NCI-H446 treated with DMSO at 0.1 percent for 48 hours (cell line): Measurements from ENCODE around the gene SART1.

ENCODE experiments used
- DNase-seq: peaks from one replicate; lab custom pipeline; 2025; lab: John Stamatoyannopoulos, UW

SART1 gene, protein sequence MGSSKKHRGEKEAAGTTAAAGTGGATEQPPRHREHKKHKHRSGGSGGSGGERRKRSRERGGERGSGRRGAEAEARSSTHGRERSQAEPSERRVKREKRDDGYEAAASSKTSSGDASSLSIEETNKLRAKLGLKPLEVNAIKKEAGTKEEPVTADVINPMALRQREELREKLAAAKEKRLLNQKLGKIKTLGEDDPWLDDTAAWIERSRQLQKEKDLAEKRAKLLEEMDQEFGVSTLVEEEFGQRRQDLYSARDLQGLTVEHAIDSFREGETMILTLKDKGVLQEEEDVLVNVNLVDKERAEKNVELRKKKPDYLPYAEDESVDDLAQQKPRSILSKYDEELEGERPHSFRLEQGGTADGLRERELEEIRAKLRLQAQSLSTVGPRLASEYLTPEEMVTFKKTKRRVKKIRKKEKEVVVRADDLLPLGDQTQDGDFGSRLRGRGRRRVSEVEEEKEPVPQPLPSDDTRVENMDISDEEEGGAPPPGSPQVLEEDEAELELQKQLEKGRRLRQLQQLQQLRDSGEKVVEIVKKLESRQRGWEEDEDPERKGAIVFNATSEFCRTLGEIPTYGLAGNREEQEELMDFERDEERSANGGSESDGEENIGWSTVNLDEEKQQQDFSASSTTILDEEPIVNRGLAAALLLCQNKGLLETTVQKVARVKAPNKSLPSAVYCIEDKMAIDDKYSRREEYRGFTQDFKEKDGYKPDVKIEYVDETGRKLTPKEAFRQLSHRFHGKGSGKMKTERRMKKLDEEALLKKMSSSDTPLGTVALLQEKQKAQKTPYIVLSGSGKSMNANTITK

DNA sequence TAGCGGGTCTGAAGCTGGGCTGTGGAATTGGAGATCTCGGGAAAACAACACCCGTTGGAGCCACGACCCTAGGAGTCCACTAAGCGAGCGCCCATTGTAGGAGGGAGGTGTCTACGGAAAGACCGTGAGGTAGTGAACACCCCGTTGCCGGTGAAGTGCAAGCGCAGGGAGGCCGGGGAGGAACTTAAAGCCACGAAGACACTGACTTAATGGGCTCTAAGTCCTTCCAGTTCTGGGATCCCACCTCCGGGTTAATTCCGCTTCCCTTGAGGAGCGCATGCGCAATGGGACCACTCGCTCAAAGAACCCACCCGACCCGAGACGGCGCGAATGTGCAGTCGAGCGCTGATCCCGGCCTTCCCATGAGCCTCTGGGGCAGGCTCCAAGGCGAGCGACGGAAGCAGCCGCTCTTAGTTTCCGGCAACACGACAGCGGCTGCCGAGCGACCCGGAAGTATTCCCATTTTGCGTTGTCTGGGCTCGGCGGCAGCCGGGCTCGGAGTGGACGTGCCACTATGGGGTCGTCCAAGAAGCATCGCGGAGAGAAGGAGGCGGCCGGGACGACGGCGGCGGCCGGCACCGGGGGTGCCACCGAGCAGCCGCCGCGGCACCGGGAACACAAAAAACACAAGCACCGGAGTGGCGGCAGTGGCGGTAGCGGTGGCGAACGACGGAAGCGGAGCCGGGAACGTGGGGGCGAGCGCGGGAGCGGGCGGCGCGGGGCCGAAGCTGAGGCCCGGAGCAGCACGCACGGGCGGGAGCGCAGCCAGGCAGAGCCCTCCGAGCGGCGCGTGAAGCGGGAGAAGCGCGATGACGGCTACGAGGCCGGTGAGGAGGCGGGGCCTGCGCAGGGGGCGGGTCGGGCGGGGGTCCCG is at the start of gene SART1:
Gene SART1, plus strand, starts transcription at position 468 of the 874 bp plus-strand sequence. Its CDS starts 47 bp downstream, at position 515.
- peak; percentile 98 for DNase-seq

DNA sequence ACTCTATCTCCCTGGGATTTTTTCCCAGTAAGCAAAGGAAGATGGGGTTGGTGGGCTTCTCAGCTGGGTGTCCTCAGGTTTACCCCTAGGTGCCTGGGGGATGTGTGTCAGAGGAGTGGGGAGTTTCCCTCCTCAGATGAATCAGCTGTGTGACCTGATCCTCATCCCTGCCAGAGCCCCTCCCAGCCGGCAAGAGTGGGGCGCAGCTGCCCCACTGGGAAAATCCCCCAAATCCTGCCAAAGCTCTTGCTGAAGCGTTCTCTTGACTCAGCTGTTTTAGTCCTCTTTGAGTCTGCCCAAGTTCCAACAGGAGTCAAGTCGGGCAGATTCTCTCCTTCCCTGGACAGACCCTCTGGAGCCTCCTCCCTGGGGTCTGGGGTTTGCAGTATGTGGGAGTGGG is 48.7 kb upstream of the SART1 start:
- DNase-seq, result no peak

DNA sequence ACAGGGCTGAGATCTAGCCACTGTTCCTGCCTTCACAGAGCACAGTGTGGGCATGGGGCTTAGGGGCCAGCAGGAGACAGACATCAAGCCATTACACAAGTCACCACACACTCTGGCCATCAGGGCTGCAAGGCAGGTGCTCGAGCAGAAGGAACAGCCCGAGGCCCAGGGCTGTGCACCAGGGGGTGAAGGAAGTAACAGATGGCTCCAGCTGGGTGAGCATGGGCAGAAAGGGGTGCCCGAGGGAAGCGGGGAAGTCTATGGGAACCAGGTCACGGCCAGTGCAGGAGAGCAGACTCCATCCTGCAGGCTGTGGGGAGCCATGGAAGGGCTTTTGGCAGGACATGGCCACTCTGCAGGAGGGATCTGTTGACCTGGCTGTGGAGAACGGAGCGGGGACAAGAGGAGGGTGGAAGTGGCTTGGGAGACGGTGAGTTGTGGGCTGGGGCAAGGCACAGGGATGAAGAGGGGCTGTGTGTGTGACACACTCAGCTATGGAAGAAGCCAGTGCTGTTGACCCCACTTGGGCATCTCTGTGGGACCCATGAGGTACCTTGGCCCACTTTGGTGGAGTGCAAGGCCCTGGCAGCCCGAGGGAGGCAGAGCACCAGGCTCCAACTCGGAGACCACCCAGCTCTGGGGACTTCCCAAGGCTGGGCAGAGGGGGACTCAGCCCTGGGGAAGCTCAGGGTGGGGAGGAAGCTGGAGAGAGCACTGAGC is 46.3 kb upstream of the SART1 start:
- no peak for DNase-seq

DNA sequence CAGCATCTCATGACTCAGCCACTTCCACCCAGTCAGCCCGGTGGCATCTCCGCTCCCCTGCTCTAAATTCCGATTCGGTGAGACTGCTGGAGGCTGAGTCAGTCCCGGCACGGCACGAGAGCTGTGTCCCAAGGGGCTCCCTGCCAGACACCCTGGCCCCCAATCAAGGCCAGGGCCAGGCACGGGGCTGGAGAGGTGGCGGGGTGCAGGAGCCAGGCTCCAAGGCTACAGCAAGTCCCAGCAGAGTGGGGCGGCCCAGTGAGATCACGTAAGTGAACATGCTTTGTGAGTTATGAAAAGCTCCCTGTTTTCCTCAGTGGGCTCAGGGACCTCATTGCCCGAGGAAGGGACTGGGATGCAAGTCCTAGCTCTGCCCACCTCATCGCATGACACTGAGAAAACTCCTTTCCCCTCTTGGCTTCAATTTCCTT is 45.7 kb upstream of the SART1 start:
- peak; percentile 34 for DNase-seq

DNA sequence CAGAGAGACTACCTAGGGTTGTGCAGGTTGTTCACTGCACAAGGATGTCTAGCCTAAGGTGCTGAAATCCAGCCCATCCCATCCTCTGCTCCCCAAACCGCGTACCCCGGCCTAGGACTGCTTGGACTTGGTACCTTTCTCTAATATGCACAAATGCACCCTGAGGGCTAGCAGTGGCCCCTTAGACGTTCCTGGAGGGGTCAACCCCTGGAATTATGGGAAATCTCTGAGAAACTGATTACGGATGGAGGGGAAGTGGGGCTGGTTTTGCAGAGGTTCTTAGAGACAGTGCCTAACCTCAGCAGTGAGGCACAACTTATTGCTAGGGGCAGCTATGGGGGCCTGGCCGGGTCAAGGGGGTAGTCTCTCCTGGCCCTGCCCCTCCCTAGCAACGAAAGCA is 45.1 kb upstream of the SART1 start:
- no peak for DNase-seq

DNA sequence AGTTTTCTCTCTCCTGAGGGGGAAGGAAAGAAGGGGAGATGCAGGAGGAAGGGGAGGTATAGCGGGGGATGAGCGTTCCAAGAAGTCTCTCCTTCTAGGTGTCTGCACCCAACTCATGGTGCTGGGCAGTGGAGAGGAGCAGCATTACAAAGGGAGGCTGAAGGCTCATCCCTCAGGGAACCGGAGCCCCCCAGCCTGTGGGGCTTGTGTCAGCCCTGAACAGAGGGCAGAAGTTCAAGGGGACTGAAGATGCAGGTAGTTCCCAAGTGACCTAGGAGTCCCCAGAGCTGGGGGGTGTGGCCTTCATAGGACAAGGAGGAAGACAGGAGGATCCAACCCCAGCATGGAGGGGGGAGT is 44.5 kb upstream of the SART1 start:
- no peak for DNase-seq

DNA sequence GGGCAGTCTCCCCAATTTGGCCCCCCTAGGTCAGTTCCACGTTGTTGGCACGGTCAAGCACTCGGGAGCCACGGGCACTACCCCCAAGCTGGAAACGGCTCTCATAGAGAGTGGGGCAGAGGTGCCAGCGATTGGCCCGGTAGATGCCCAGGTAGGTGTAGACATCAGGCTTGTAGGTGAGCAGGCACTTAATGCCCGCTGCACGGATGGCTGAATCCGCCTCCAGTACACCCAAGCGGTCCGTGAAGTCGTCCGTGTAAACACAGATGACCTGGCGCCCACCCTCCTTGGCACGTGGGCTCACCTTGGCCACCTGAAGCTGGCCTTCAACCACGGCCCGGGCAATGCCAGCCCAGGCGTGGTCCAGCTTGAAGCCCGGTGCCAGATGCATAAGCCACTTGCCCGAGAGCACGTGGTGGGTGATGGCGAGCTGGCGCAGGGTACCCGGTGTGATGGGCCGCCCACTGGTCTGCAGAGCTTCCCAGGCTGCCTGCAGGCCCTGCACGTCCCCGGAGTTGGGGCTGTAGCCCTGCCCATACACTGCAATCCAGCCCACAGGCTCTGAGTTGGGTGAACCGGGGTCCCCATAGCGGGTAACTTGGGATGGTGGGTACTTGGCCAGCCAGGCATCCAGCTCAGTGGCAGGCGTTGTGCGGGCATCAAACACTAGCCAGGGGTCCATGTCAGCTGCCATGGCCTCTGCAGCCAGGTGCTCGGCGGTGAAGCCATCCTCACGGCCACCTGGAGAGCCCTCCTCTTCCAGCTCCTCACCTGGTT is 43.9 kb upstream of the SART1 start:
- no peak for DNase-seq

DNA sequence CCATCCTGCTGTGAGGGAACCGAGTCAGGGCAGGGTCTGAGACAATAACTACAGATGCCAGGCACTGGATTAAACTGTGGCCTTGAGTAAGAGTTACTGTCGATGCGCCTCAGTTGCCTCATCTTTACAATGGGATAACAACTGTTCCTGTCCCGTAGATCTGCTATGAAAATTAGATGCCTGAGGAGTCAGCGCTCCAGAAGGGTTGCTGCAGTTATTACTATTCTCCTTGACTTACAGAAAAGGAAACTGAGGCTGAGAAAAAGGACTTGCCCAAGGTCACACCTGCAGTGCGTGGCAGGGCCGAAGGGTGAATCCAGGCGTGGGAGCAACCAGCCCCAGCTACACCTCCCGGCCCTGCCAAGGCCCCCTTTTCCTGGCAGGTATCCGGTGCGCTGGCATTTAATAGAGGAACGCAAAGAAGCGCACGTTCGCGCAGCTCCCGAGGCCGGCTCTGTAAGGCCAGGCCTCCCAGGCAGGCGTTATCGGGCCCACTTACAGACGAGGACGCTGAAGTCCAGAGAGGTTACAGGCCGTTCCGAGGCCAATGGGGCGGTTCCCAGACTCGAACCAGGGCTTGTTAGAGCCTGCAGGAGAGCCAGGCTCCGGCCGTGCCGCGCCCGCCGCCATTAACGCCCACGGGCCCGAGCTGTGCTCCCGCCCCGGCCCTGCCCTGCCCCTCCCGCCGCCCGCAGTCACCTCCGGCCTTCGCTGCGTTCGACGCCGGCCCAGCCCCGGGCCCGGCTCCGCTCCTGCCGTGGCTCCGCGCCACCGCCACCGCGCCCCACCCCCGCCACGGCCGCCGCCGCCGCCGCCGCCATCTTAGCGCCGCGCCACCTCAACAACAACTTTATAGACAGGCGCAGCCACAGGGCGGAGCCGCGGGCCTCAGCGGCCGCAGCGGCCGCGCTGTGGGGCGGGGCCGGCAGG is 43.1 kb upstream of the SART1 start, which contains the start of gene C11orf68:
Gene C11orf68, minus strand, starts transcription at position 852 of the 930 bp plus-strand sequence. Its CDS starts 31 bp downstream, at position 821.
- DNase-seq, result no peak

DNA sequence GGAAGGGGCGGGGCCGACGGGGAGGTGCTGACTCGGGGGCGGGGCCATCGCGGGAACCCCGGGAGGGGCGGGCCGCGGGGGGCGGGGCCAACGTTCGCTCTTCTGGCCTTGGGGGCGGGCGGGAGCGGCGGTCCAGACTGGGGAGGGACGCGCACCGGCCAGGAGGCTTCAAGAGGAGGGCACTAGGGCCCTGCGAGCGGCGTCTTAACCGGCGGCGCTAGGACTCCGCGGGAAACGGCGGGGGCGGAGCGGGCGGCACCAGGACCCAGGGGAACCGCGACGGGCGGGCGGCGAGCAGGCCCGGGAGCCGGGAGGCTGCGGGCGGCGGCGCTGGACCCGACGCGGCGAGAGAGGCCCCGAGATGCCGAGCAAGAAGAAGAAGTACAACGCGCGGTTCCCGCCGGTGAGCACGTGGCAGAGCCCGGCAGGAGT is 42.4 kb upstream of the SART1 start, which contains the start of gene DRAP1:
Gene DRAP1, plus strand, starts transcription at position 286 of the 432 bp plus-strand sequence. Its CDS starts 76 bp downstream, at position 362.
- peak; percentile 96 for DNase-seq

DNA sequence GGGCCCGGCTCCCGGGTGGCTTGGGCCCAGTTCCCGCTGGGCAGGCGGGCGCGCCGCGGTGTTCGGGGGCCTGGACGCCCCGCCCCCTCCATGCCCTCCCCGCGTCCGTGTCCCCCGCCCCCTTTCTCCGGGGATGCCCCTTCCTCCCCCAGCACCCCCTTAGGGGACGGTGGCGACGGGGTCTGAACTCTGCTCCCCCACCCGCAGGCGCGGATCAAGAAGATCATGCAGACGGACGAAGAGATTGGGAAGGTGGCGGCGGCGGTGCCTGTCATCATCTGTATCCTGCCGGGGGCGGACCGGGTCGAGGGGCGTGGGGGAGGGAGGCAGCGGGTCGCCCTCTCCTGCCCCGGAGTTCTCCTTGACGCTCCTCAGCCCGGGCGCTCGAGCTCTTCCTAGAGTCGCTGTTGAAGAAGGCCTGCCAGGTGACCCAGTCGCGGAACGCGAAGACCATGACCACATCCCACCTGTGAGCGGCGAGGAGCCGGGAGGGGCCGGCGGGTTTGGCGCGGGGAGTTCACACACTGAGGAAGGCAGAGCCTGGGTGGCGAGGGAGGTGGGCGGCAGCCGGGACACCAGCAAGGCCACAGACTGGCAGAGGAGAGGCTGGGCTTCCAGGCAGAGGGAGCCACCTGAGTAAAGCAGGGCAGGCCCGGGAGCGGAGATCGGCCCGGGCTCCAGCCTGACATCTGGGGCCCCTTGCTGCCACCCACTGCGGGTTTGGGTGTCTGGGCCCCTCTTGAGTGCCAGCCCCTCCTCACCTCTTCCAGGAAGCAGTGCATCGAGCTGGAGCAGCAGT is 41.8 kb upstream of the SART1 start:
- DNase-seq, result no peak

DNA sequence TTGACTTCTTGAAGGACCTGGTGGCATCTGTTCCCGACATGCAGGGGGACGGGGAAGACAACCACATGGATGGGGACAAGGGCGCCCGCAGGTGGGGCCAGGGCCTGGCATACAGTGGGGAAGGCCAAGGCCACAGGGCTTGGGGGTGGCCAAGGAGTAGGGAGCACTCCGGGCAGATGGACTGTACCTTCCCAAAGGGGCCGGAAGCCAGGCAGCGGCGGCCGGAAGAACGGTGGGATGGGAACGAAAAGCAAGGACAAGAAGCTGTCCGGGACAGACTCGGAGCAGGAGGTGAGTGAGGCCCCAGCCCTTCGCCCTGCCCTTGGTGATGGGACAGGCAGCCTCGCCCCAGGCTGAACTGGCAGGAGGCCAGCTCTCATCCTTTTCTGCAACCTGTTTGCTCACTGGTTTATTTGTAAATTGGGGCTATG is 41.1 kb upstream of the SART1 start:
- DNase-seq, result no peak

DNA sequence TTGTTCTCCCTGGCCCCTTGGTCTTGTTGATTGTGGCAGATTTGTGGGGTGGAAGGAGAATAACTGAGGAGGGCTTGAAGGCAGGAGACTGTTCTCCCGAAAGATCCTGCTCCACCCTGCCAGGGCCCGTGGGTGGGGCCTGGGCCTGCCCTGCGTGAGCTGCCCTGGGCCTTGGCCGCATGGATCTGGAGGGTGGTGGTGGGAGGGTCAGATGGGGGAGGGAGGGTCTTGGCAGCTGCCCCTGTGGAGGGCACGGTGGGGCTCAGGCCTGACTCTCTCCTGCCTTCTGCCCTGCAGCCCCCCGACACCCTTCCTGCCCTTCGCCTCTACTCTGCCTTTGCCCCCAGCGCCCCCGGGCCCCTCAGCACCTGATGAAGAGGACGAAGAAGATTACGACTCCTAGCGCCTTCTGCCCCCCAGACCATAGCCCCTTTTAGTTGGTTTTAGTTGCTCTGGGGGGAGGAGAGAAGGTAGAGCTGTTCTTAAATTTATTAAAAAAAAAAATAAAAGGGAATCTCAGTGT is 40.4 kb upstream of the SART1 start:
- no peak for DNase-seq

DNA sequence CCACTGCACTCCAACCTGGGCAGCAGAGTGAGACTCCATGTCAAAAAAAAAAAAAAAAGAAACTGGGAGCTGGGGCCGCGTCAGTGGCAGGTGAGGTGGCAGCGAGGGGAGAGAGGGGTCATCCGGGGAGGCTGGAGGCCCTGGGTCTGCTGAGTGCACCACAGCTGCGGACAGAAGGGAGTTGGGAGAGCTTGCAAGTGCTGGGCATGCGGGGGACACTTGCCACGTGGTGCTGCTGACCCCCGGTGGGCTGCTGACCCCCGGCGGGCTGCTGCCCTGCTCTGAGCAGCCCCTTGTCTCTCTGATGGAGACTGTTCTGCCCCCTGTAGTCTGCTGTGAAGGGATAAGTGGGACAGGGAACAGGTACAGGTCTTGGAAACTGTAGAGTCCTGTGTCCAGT is 39.7 kb upstream of the SART1 start:
- DNase-seq, result no peak

DNA sequence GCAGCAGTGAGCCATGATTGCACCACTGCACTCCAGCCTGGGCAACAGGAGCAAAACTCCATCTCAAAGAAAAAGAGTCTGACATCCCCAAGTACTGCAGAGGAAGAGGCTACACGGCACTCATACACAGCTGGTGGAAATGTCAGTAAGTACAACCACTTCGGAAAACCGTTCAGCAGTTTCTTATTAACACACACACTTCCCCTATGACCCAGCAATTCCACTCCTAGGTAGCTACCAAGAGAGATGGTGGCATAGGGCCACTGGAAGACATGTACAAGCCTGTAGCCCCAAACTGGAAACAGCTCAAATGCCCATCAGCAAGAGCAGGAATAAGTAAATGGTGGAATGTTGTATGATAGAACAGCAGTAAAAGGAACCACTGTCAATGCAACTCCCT is 39.0 kb upstream of the SART1 start:
- no peak for DNase-seq

DNA sequence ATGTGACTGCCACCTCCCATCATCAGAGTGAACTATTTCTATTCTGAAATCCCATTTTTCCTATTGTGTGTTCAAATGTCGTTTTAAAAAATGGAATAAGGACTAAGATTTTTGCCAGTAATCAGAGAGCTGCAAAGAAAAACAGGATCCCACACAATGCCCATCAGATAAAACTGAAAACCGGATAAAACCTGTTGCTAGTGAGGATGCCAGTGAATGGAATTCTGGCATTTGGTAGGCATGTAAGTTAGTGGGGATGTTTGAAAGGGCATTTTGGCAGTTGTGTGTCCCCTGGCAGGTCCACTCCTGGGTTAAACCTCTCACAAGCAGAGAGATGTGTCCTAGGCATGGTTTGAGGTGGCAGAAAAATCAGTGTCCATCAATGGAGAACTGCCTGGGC is 36.1 kb upstream of the SART1 start:
- DNase-seq, result no peak

DNA sequence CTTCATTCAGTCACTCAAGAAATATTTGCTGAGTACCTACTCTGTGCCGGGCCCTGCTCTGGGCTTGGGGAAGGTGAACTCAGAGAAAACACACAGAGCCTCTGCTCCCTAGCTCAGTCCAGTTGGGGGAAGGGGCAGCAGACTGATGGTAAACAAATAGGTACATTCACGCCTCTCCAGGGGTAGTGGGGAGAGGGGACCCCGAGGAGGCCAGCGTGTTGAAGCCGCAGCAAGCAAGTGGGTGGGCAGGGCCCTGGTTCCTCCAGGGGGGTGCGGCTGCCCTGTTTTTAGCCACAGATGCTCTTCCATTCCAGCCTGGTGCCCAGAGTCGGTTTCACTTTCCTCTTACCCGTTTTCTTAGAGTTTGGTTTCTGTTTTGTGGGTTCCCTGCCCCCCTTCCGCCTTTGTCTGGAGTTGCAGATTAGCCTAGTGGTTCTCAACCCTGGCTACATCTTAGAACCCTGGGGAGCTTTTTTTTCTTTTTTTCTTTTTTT is 33.6 kb upstream of the SART1 start:
- no peak for DNase-seq

DNA sequence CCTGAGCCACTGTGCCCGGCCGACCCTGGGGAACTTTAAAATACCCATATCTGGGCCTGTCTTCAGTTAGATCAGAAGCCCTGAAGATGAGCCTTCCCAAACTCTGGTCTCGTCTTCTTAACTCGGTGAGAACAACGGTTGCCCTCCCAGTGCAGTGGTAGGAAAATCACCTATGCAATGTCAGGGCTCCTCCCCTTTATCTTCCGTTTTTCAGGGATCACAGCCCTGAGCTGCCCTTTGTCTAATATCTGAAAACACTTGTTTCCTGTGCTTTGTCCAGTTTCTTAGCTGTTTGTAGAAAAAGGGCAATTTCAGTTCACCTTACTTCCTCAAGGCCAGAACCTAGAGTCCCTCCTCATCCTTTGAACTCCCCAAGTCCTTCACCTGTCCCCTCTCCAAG is 32.9 kb upstream of the SART1 start:
- no peak for DNase-seq
